ENCODE measurements around the gene CDADC1.

Gene CDADC1

GRCh38 chr13:49247643-49248621 is at the start of gene CDADC1:
CDADC1 (plus strand) TSS chr13:49247925; CDS start chr13:49248038, 113 bp downstream.
- DNase-seq (ENCODE audit: low read depth), result peak; percentile 95

- no peak for DNase-seq (ENCODE audit: low read depth)
These were observed 41.1 kb upstream of the CDADC1 start for GRCh38 chr13:49206641-49207040.

- DNase-seq (ENCODE audit: low read depth), result no peak
These were observed 39.1 kb upstream of the CDADC1 start for GRCh38 chr13:49208619-49209018.

GRCh38 chr13:49210114-49210513 is 37.6 kb upstream of the CDADC1 start:
- no peak for DNase-seq (ENCODE audit: low read depth)

- no peak for DNase-seq (ENCODE audit: low read depth)
These were observed 37.1 kb upstream of the CDADC1 start for GRCh38 chr13:49210669-49211068.

GRCh38 chr13:49213539-49213938 is 34.2 kb upstream of the CDADC1 start:
- DNase-seq (ENCODE audit: low read depth), result no peak

- DNase-seq (ENCODE audit: low read depth), result no peak
These were observed 33.5 kb upstream of the CDADC1 start for GRCh38 chr13:49213997-49214916.

GRCh38 chr13:49214917-49215376 is 32.8 kb upstream of the CDADC1 start:
- peak; percentile 36 for DNase-seq (ENCODE audit: low read depth)

GRCh38 chr13:49216334-49216733 is 31.4 kb upstream of the CDADC1 start:
- DNase-seq (ENCODE audit: low read depth), result no peak

- no peak for DNase-seq (ENCODE audit: low read depth)
These were observed 29.7 kb upstream of the CDADC1 start for GRCh38 chr13:49217962-49218492.

- DNase-seq (ENCODE audit: low read depth), result peak; percentile 6
These were observed 29.2 kb upstream of the CDADC1 start for GRCh38 chr13:49218493-49219051.

GRCh38 chr13:49219647-49220035 is 28.1 kb upstream of the CDADC1 start:
- DNase-seq (ENCODE audit: low read depth), result no peak

GRCh38 chr13:49220036-49220855 is 27.5 kb upstream of the CDADC1 start, which contains the start of gene MLNR:
MLNR (plus strand) TSS chr13:49220338; CDS start chr13:49220338, 0 bp downstream.
- peak; percentile 17 for DNase-seq (ENCODE audit: low read depth)

GRCh38 chr13:49220856-49221589 is 26.7 kb upstream of the CDADC1 start:
- peak; percentile 23 for DNase-seq (ENCODE audit: low read depth)

- no peak for DNase-seq (ENCODE audit: low read depth)
These were observed 26.1 kb upstream of the CDADC1 start for GRCh38 chr13:49221590-49221965.

GRCh38 chr13:49225223-49226042 is 22.3 kb upstream of the CDADC1 start:
- no peak for DNase-seq (ENCODE audit: low read depth)

GRCh38 chr13:49226613-49227012 is 21.1 kb upstream of the CDADC1 start:
- no peak for DNase-seq (ENCODE audit: low read depth)

GRCh38 chr13:49234741-49235140 is 13.0 kb upstream of the CDADC1 start:
- DNase-seq (ENCODE audit: low read depth), result no peak

- DNase-seq (ENCODE audit: low read depth), result no peak
These were observed 11.8 kb upstream of the CDADC1 start for GRCh38 chr13:49235856-49236431.
